IPS-18a (cell line): ENCODE measurements around the gene KMT2A.

Experiments
- H3K27ac ChIP-seq: one replicate; pipeline ENCODE4 v1.5.1; 2013; ENCODE audit warnings: low read length
- H3K27me3 ChIP-seq: one replicate; pipeline ENCODE4 v1.6.1; 2013; ENCODE audit warnings: mild to moderate bottlenecking, low read length; ENCODE audit not compliant: control insufficient read depth, insufficient read depth
- H3K36me3 ChIP-seq: one replicate; pipeline ENCODE4 v1.6.1; 2013; ENCODE audit warnings: low read depth, low read length; ENCODE audit not compliant: control insufficient read depth
- H3K4me1 ChIP-seq: one replicate; pipeline ENCODE4 v1.6.1; 2013; ENCODE audit warnings: low read depth, low read length; ENCODE audit not compliant: control insufficient read depth
- H3K4me3 ChIP-seq: one replicate; pipeline ENCODE4 v1.5.1; 2013; ENCODE audit warnings: low read length
- H3K9ac ChIP-seq: one replicate; pipeline ENCODE4 v1.6.1; 2013; ENCODE audit warnings: mild to moderate bottlenecking, low read length, moderate library complexity
- H3K9me3 ChIP-seq: one replicate; pipeline ENCODE4 v1.6.1; 2013; ENCODE audit warnings: low read depth, low read length; ENCODE audit not compliant: control insufficient read depth

Gene KMT2A

GRCh38 chr11:118436639-118437207, 431 bp downstream of the KMT2A start:
- Histone ChIP-seq H3K27me3 (peaks cover 6% of the 10 kb centered on the region), H3K9ac (peak overlapping the region; percentile 84), H3K9me3 (no peaks in the 10 kb centered on the region), H3K4me1 (peaks cover 36% of the 10 kb centered on the region), H3K27ac (no peak overlapping the region), H3K36me3 (peaks cover 22% of the 10 kb centered on the region), H3K4me3 (peak overlapping the region; percentile 84)

GRCh38 chr11:118437208-118438125, 1.2 kb downstream of the KMT2A start:
- Histone ChIP-seq H3K4me3 (peak overlapping the region; percentile 84), H3K36me3 (peaks cover 22% of the 10 kb centered on the region), H3K9ac (peak overlapping the region; percentile 84), H3K27ac (no peak overlapping the region), H3K27me3 (peaks cover 6% of the 10 kb centered on the region), H3K4me1 (peaks cover 44% of the 10 kb centered on the region), H3K9me3 (no peaks in the 10 kb centered on the region)

GRCh38 chr11:118438314-118438931, 2.1 kb downstream of the KMT2A start:
- Histone ChIP-seq H3K4me3 (peak overlapping the region; percentile 84), H3K4me1 (peaks cover 50% of the 10 kb centered on the region), H3K36me3 (peaks cover 22% of the 10 kb centered on the region), H3K9me3 (no peaks in the 10 kb centered on the region), H3K9ac (peak overlapping the region; percentile 84), H3K27ac (no peak overlapping the region), H3K27me3 (peaks cover 6% of the 10 kb centered on the region)

GRCh38 chr11:118439646-118440045, 3.4 kb downstream of the KMT2A start:
- Histone ChIP-seq H3K9ac (no peak overlapping the region), H3K4me1 (peaks cover 43% of the 10 kb centered on the region), H3K27ac (no peak overlapping the region), H3K27me3 (no peaks in the 10 kb centered on the region), H3K36me3 (peaks cover 24% of the 10 kb centered on the region), H3K9me3 (no peaks in the 10 kb centered on the region), H3K4me3 (peak overlapping the region; percentile 16)

GRCh38 chr11:118441770-118442275, 5.5 kb downstream of the KMT2A start:
- H3K27me3 ChIP-seq, result no peaks in the 10 kb centered on the region
- H3K4me1 ChIP-seq, result peaks cover 43% of the 10 kb centered on the region
- no peak overlapping the region for H3K27ac ChIP-seq
- H3K4me3 ChIP-seq, result no peak overlapping the region
- H3K9me3 ChIP-seq, result no peaks in the 10 kb centered on the region
- H3K9ac ChIP-seq, result no peak overlapping the region
- peaks cover 31% of the 10 kb centered on the region for H3K36me3 ChIP-seq

GRCh38 chr11:118442301-118442700, 6.0 kb downstream of the KMT2A start:
- H3K4me1 ChIP-seq, result peaks cover 43% of the 10 kb centered on the region
- peaks cover 33% of the 10 kb centered on the region for H3K36me3 ChIP-seq
- H3K4me3 ChIP-seq, result no peak overlapping the region
- no peak overlapping the region for H3K27ac ChIP-seq
- H3K9me3 ChIP-seq, result no peaks in the 10 kb centered on the region
- H3K27me3 ChIP-seq, result no peaks in the 10 kb centered on the region
- H3K9ac ChIP-seq, result no peak overlapping the region

- H3K27me3 ChIP-seq, result no peaks in the 10 kb centered on the region
- H3K9ac ChIP-seq, result no peak overlapping the region
- peaks cover 43% of the 10 kb centered on the region for H3K4me1 ChIP-seq
- no peak overlapping the region for H3K27ac ChIP-seq
- H3K4me3 ChIP-seq, result no peak overlapping the region
- no peaks in the 10 kb centered on the region for H3K9me3 ChIP-seq
- peaks cover 39% of the 10 kb centered on the region for H3K36me3 ChIP-seq
These were observed 6.8 kb downstream of the KMT2A start for GRCh38 chr11:118442908-118443589.

GRCh38 chr11:118443590-118444218, 7.4 kb downstream of the KMT2A start:
- peaks cover 40% of the 10 kb centered on the region for H3K36me3 ChIP-seq
- H3K27ac ChIP-seq, result no peak overlapping the region
- H3K4me1 ChIP-seq, result peaks cover 40% of the 10 kb centered on the region
- H3K9ac ChIP-seq, result no peak overlapping the region
- H3K9me3 ChIP-seq, result no peaks in the 10 kb centered on the region
- H3K27me3 ChIP-seq, result no peaks in the 10 kb centered on the region
- H3K4me3 ChIP-seq, result no peak overlapping the region

GRCh38 chr11:118447423-118447822, 11.1 kb downstream of the KMT2A start:
- Histone ChIP-seq H3K27ac (no peak overlapping the region), H3K36me3 (peaks cover 23% of the 10 kb centered on the region), H3K9me3 (no peaks in the 10 kb centered on the region), H3K4me1 (peaks cover 6% of the 10 kb centered on the region), H3K27me3 (no peaks in the 10 kb centered on the region), H3K9ac (no peak overlapping the region), H3K4me3 (no peak overlapping the region)

- H3K27ac ChIP-seq, result no peak overlapping the region
- H3K9ac ChIP-seq, result no peak overlapping the region
- H3K4me3 ChIP-seq, result no peak overlapping the region
- H3K9me3 ChIP-seq, result no peaks in the 10 kb centered on the region
- H3K4me1 ChIP-seq, result no peaks in the 10 kb centered on the region
- H3K36me3 ChIP-seq, result peaks cover 23% of the 10 kb centered on the region
- no peaks in the 10 kb centered on the region for H3K27me3 ChIP-seq
These were observed 12.0 kb downstream of the KMT2A start for GRCh38 chr11:118448294-118448693.
